WTC11 (cell line): Measurements from ENCODE around the gene NYAP1. TPM values are rescaled to one million over a fixed set of nuclear protein-coding genes. Genes with fewer than 3 reads are reported as not detected.

Source experiments
- ATAC-seq: fragments of 200-7000 bp; cut with Tn5 transposase; 2 replicates; pipeline ENCODE4 v1.10.0; 2021; ENCODE audit warnings: mild to moderate bottlenecking, moderate library complexity
- CTCF ChIA-PET: fragments of 300-600 bp; sonication (Branson Sonifier 250); formaldehyde crosslinking; loops from one replicate; lab custom pipeline; 2021; ENCODE audit warnings: antibody characterized with exemption; lab: Charles Lee
- POLR2A ChIA-PET: fragments of 350-600 bp; sonication (Branson Sonifier 250); formaldehyde crosslinking; loops from one replicate; lab custom pipeline; 2021; ENCODE audit warnings: antibody characterized with exemption; lab: Charles Lee
- DNase-seq: peaks from one replicate; pipeline ENCODE4 v3.0.0; 2021; ENCODE audit warnings: low spot score
- H3K27ac Mint-ChIP-seq: 2 replicates; pipeline ENCODE4 v1.8.0; 2021; ENCODE audit warnings: mixed read lengths
- H3K27me3 Mint-ChIP-seq: 2 replicates; pipeline ENCODE4 v1.8.0; 2021; ENCODE audit warnings: low read depth, mild to moderate bottlenecking, moderate library complexity, mixed read lengths
- H3K36me3 Mint-ChIP-seq: 2 replicates; pipeline ENCODE4 v1.8.0; 2021; ENCODE audit warnings: mixed read lengths
- H3K4me1 Mint-ChIP-seq: 2 replicates; pipeline ENCODE4 v1.8.0; 2022; ENCODE audit warnings: mixed read lengths
- H3K4me3 Mint-ChIP-seq: 2 replicates; pipeline ENCODE4 v1.8.0; 2021; ENCODE audit warnings: mild to moderate bottlenecking, moderate library complexity, mixed read lengths
- H3K9me3 Mint-ChIP-seq: 2 replicates; pipeline ENCODE4 v1.8.0; 2021; ENCODE audit warnings: mixed read lengths
- ATF1 ChIP-seq: sonication (generic); formaldehyde crosslinking; IDR thresholded peaks from 2 replicates; pipeline ENCODE4 v1.8.1; 2023; ENCODE audit warnings: mild to moderate bottlenecking, moderate library complexity, missing genetic modification reagents
- KAT7 ChIP-seq: sonication (generic); formaldehyde crosslinking; IDR thresholded peaks from 2 replicates; pipeline ENCODE4 v1.8.1; 2023; ENCODE audit warnings: missing genetic modification reagents, mild to moderate bottlenecking, borderline replicate concordance
- MXD4 ChIP-seq: fragments of 250-450 bp; sonication (Bioruptor Pico); IDR thresholded peaks from 2 replicates; pipeline ENCODE4 v1.8.0; 2021; ENCODE audit warnings: mild to moderate bottlenecking, moderate library complexity, borderline replicate concordance
- NFATC4 ChIP-seq: fragments of 250-450 bp; sonication (Bioruptor Pico); IDR thresholded peaks from 2 replicates; pipeline ENCODE4 v1.9.0; 2021; ENCODE audit warnings: mild to moderate bottlenecking
- TEAD4 ChIP-seq: sonication (generic); formaldehyde crosslinking; IDR thresholded peaks from 2 replicates; pipeline ENCODE4 v1.8.0; 2022; ENCODE audit warnings: mild to moderate bottlenecking, missing genetic modification reagents
- ZNF121 ChIP-seq: sonication (generic); formaldehyde crosslinking; IDR thresholded peaks from 2 replicates; pipeline ENCODE4 v1.8.0; 2023; ENCODE audit warnings: missing genetic modification reagents
- ZNF416 ChIP-seq: fragments of 250-450 bp; sonication (Bioruptor Pico); IDR thresholded peaks from 2 replicates; pipeline ENCODE4 v1.9.0; 2021; ENCODE audit warnings: mild to moderate bottlenecking, inconsistent platforms
- total RNA-seq: library from RNA; stranded (reverse); gene quantifications from 3 replicates; pipeline ENCODE4 v1.2.3, GENCODE V29; 2021
- TF ChIP-seq, protein P1 (sequence below): sonication (generic); formaldehyde crosslinking; IDR thresholded peaks from 2 replicates; pipeline ENCODE4 v1.8.0; 2023; ENCODE audit warnings: mild to moderate bottlenecking, missing genetic modification reagents
- TF ChIP-seq, protein P2 (sequence below): fragments of 200-600 bp; IDR thresholded peaks from 2 replicates; pipeline ENCODE4 v1.8.0; 2022; ENCODE audit warnings: antibody characterized with exemption
- TF ChIP-seq, protein P3 (sequence below): sonication (generic); formaldehyde crosslinking; IDR thresholded peaks from 2 replicates; pipeline ENCODE4 v1.8.1; 2023; ENCODE audit warnings: mild to moderate bottlenecking, missing genetic modification reagents, moderate library complexity
- TF ChIP-seq, protein P4 (sequence below): sonication (generic); formaldehyde crosslinking; IDR thresholded peaks from 2 replicates; pipeline ENCODE4 v1.8.1; 2022; ENCODE audit warnings: missing genetic modification reagents, borderline replicate concordance
- TF ChIP-seq, protein P5 (sequence below): fragments of 250-450 bp; sonication (Bioruptor Pico); IDR thresholded peaks from 2 replicates; pipeline ENCODE4 v1.9.0; 2021; ENCODE audit warnings: mild to moderate bottlenecking, borderline replicate concordance

The NYAP1 gene
- total RNA-seq, 1 experiment from 2014 or later: 6.7 TPM

DNA sequence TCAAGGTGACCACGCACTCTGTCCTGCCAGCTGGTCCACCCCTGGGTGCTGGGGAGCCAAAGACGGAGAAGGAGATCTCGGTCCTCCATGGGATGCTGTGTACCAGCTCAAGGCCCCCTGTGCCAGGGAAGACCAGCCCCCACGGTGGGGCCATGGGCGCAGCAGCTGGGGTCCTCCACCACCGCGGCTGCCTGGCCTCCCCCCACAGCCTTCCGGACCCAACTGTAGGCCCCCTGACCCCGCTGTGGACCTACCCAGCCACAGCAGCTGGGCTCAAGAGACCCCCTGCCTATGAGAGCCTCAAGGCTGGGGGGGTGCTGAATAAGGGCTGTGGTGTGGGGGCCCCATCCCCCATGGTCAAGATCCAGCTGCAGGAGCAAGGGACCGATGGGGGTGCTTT is 5.4 kb downstream of the NYAP1 start (continued):
- TF ChIP-seq, protein P1, sequence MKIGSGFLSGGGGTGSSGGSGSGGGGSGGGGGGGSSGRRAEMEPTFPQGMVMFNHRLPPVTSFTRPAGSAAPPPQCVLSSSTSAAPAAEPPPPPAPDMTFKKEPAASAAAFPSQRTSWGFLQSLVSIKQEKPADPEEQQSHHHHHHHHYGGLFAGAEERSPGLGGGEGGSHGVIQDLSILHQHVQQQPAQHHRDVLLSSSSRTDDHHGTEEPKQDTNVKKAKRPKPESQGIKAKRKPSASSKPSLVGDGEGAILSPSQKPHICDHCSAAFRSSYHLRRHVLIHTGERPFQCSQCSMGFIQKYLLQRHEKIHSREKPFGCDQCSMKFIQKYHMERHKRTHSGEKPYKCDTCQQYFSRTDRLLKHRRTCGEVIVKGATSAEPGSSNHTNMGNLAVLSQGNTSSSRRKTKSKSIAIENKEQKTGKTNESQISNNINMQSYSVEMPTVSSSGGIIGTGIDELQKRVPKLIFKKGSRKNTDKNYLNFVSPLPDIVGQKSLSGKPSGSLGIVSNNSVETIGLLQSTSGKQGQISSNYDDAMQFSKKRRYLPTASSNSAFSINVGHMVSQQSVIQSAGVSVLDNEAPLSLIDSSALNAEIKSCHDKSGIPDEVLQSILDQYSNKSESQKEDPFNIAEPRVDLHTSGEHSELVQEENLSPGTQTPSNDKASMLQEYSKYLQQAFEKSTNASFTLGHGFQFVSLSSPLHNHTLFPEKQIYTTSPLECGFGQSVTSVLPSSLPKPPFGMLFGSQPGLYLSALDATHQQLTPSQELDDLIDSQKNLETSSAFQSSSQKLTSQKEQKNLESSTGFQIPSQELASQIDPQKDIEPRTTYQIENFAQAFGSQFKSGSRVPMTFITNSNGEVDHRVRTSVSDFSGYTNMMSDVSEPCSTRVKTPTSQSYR (CRISPR knock-in tag): no peak
- no peak for TF ChIP-seq ATF1 (CRISPR knock-in tag)
- TF ChIP-seq, protein P2, sequence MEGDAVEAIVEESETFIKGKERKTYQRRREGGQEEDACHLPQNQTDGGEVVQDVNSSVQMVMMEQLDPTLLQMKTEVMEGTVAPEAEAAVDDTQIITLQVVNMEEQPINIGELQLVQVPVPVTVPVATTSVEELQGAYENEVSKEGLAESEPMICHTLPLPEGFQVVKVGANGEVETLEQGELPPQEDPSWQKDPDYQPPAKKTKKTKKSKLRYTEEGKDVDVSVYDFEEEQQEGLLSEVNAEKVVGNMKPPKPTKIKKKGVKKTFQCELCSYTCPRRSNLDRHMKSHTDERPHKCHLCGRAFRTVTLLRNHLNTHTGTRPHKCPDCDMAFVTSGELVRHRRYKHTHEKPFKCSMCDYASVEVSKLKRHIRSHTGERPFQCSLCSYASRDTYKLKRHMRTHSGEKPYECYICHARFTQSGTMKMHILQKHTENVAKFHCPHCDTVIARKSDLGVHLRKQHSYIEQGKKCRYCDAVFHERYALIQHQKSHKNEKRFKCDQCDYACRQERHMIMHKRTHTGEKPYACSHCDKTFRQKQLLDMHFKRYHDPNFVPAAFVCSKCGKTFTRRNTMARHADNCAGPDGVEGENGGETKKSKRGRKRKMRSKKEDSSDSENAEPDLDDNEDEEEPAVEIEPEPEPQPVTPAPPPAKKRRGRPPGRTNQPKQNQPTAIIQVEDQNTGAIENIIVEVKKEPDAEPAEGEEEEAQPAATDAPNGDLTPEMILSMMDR: no peak

DNA sequence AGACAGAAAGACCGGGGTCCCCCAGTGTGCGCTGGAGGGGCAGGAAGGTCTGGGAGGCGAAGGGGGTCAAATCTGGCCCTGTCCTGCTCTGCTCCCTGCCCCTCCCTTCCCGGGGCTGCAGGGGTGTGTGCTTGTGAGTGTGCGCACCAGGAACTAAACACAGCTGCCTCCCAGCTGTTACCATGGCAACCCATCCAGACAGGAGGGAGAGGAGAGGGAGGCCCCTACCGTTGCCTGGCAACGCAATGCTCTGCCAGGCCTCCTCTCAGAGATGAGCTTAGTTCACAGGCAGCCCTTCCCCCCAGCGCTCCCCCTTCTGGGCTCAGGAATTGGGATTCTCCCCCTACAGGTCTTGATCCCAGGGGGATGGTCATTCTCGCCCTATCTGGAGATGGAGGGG is 6.1 kb downstream of the NYAP1 start:
- TF ChIP-seq, protein P3, sequence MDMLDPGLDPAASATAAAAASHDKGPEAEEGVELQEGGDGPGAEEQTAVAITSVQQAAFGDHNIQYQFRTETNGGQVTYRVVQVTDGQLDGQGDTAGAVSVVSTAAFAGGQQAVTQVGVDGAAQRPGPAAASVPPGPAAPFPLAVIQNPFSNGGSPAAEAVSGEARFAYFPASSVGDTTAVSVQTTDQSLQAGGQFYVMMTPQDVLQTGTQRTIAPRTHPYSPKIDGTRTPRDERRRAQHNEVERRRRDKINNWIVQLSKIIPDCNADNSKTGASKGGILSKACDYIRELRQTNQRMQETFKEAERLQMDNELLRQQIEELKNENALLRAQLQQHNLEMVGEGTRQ (CRISPR knock-in tag): no peak
- no peak for TF ChIP-seq NFATC4
- H3K27ac Mint-ChIP-seq: no peak overlapping the region
- H3K9me3 Mint-ChIP-seq: no peaks in the 10 kb centered on the region
- CTCF ChIA-PET: interaction anchor here (0.9 to 3.2 kb wide), 18 partner anchors 12 to 588 kb away, joined by 3 to 17 read pairs (median 4); partner anchors contain the start of genes AGFG2, FBXO24, LRCH4 and MOSPD3
- DNase-seq (peak; percentile 85), ATAC-seq (peak; percentile 63)
- H3K4me3 Mint-ChIP-seq: no peak overlapping the region
- POLR2A ChIA-PET: interaction anchor here (1.1 to 1.4 kb wide), 2 partner anchors 20 to 52 kb away, joined by 3 read pairs; no protein-coding TSS in a partner anchor
- peaks cover 17% of the 10 kb centered on the region for H3K27me3 Mint-ChIP-seq
- no peaks in the 10 kb centered on the region for H3K36me3 Mint-ChIP-seq
- peaks cover 36% of the 10 kb centered on the region for H3K4me1 Mint-ChIP-seq

DNA sequence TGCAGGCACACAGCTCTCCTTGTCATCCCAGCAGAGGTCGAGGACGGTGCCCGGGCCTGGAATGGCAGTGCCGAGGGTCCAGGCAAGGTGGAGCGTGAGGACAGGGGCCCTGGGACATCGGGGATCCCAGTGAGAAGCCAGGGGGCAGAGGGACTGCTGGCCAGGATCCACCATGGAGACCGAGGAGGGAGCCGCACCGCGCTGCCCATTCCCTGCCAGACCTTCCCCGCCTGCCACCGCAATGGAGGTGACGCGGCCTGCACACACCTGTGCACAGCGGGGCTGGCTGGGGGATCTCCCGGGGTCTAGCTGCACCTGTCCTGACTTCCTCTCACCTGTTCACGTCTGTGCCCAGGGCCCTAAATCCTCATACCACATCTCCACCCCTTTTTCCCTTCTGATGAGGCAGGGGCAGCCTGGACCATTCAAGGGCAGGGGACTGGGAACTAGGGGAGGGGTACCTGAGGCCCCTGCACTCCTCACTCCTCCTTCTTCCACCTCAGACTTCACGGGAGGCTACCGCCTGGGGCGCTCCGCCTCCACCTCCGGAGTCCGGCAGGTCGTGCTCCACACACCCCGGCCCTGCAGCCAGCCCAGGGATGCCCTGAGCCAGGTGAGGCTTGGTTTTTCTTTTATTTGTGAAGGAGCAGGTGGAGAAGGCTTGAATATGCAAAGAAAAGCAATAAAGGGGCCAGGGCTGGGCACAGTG is 6.9 kb downstream of the NYAP1 start:
- H3K4me1 Mint-ChIP-seq: peaks cover 31% of the 10 kb centered on the region
- H3K36me3 Mint-ChIP-seq: no peaks in the 10 kb centered on the region
- peaks cover 18% of the 10 kb centered on the region for H3K27me3 Mint-ChIP-seq
- no peak overlapping the region for H3K27ac Mint-ChIP-seq
- no peak for TF ChIP-seq KAT7 (CRISPR knock-in tag)
- TF ChIP-seq ZNF416 (CRISPR knock-in tag): no peak
- no peak for TF ChIP-seq TEAD4 (CRISPR knock-in tag)
- TF ChIP-seq, protein P4, sequence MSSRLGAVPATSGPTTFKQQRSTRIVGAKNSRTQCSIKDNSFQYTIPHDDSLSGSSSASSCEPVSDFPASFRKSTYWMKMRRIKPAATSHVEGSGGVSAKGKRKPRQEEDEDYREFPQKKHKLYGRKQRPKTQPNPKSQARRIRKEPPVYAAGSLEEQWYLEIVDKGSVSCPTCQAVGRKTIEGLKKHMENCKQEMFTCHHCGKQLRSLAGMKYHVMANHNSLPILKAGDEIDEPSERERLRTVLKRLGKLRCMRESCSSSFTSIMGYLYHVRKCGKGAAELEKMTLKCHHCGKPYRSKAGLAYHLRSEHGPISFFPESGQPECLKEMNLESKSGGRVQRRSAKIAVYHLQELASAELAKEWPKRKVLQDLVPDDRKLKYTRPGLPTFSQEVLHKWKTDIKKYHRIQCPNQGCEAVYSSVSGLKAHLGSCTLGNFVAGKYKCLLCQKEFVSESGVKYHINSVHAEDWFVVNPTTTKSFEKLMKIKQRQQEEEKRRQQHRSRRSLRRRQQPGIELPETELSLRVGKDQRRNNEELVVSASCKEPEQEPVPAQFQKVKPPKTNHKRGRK (CRISPR knock-in tag): no peak
- TF ChIP-seq MXD4 (CRISPR knock-in tag): no peak
- no peak for ATAC-seq
- DNase-seq: no peak
- H3K9me3 Mint-ChIP-seq: no peaks in the 10 kb centered on the region
- POLR2A ChIA-PET: interaction anchor here (1.1 to 1.4 kb wide), 2 partner anchors 21 to 52 kb away, joined by 3 read pairs; no protein-coding TSS in a partner anchor
- CTCF ChIA-PET: interaction anchor here (0.9 to 3.2 kb wide), 18 partner anchors 12 to 587 kb away, joined by 3 to 17 read pairs (median 4); partner anchors contain the start of genes AGFG2, FBXO24, LRCH4 and MOSPD3
- no peak overlapping the region for H3K4me3 Mint-ChIP-seq

DNA sequence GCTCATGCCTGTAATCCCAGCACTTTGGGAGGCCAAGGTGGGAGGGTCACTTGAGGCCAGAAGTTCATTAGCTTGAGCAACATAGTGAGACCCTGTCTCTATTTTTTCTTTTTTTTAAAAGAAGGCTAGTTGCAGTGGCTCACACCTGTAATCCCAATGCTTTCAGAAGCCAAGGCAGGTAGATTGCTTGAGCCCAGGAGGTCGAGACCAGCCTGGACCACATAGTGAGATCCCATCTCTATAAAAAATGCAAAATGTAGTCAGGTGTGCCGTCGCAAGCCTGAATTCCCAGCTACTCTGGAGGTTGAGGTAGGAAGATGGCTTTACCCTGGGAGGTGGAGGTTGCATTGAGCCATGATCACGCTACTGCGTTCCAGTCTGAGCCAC is 7.5 kb downstream of the NYAP1 start:
- no peaks in the 10 kb centered on the region for H3K9me3 Mint-ChIP-seq
- peaks cover 26% of the 10 kb centered on the region for H3K4me1 Mint-ChIP-seq
- no peak overlapping the region for H3K4me3 Mint-ChIP-seq
- POLR2A ChIA-PET: no interaction called here
- no peaks in the 10 kb centered on the region for H3K36me3 Mint-ChIP-seq
- no peak for ATAC-seq
- peak; percentile 47; the same call in 1 of the 2 replicates for TF ChIP-seq ZNF121 (CRISPR knock-in tag)
- TF ChIP-seq, protein P5, sequence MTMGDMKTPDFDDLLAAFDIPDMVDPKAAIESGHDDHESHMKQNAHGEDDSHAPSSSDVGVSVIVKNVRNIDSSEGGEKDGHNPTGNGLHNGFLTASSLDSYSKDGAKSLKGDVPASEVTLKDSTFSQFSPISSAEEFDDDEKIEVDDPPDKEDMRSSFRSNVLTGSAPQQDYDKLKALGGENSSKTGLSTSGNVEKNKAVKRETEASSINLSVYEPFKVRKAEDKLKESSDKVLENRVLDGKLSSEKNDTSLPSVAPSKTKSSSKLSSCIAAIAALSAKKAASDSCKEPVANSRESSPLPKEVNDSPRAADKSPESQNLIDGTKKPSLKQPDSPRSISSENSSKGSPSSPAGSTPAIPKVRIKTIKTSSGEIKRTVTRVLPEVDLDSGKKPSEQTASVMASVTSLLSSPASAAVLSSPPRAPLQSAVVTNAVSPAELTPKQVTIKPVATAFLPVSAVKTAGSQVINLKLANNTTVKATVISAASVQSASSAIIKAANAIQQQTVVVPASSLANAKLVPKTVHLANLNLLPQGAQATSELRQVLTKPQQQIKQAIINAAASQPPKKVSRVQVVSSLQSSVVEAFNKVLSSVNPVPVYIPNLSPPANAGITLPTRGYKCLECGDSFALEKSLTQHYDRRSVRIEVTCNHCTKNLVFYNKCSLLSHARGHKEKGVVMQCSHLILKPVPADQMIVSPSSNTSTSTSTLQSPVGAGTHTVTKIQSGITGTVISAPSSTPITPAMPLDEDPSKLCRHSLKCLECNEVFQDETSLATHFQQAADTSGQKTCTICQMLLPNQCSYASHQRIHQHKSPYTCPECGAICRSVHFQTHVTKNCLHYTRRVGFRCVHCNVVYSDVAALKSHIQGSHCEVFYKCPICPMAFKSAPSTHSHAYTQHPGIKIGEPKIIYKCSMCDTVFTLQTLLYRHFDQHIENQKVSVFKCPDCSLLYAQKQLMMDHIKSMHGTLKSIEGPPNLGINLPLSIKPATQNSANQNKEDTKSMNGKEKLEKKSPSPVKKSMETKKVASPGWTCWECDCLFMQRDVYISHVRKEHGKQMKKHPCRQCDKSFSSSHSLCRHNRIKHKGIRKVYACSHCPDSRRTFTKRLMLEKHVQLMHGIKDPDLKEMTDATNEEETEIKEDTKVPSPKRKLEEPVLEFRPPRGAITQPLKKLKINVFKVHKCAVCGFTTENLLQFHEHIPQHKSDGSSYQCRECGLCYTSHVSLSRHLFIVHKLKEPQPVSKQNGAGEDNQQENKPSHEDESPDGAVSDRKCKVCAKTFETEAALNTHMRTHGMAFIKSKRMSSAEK: no peak
- no peak for DNase-seq
- H3K27me3 Mint-ChIP-seq: peaks cover 18% of the 10 kb centered on the region
- CTCF ChIA-PET: no interaction called here
- H3K27ac Mint-ChIP-seq: no peak overlapping the region
